ENCODE data around the gene RAI14. TPM values are rescaled to one million over a fixed set of nuclear protein-coding genes. Genes with fewer than 3 reads are reported as not detected.

Gene RAI14
- total RNA-seq, 1 donor from 2014 or later, result 259 TPM

DNA sequence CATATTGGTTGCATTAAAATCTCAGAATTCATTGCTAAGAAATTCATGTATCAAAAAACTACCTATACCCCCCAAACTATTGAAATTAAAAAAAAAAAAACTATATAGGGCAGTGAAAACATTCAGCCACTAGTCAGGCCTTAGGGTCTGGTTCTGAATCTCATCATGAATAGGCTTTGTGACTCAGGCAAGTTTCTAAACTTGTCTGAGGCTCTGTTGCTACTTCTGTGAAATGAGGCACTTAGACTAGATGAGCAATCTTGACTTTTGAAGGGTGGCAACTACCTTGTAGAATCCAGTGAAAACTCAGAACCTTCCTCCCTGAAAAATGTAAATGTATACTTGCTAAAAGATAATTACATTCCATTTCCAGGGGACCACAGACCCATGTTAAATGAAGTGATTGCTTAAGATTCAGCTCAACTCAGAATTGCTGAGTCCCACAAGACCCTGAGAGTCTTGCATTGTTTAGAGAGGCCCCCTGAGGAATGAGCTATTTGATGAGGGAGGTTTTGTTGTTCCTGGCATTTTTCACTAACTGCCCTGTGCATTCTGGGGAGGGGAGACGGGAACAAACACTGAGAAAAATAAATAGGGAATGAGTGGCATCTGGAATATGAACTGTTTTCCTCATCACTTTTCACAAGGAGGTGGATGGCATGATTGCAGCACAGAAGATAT lies 29.5 kb downstream of the RAI14 start:
- TF ChIP-seq, protein P1, sequence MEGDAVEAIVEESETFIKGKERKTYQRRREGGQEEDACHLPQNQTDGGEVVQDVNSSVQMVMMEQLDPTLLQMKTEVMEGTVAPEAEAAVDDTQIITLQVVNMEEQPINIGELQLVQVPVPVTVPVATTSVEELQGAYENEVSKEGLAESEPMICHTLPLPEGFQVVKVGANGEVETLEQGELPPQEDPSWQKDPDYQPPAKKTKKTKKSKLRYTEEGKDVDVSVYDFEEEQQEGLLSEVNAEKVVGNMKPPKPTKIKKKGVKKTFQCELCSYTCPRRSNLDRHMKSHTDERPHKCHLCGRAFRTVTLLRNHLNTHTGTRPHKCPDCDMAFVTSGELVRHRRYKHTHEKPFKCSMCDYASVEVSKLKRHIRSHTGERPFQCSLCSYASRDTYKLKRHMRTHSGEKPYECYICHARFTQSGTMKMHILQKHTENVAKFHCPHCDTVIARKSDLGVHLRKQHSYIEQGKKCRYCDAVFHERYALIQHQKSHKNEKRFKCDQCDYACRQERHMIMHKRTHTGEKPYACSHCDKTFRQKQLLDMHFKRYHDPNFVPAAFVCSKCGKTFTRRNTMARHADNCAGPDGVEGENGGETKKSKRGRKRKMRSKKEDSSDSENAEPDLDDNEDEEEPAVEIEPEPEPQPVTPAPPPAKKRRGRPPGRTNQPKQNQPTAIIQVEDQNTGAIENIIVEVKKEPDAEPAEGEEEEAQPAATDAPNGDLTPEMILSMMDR (IDR thresholded peaks at IDR 0.05; ENCODE audit: partially characterized antibody, unreplicated experiment), result no peak
- H3K4me3 Mint-ChIP-seq (ENCODE audit: unreplicated experiment), result no peak overlapping the region
- no peak overlapping the region for H3K27ac Mint-ChIP-seq (ENCODE audit: unreplicated experiment)
- H3K9me3 Mint-ChIP-seq (ENCODE audit: unreplicated experiment), result peaks cover under 1% of the 10 kb centered on the region
- peaks cover 1% of the 10 kb centered on the region for H3K27me3 Mint-ChIP-seq (ENCODE audit: unreplicated experiment)
- H3K4me1 Mint-ChIP-seq (ENCODE audit: low read depth, unreplicated experiment), result peaks cover 26% of the 10 kb centered on the region
- peaks cover 9% of the 10 kb centered on the region for H3K36me3 Mint-ChIP-seq (ENCODE audit: unreplicated experiment)
- DNase-seq, result no peak

DNA sequence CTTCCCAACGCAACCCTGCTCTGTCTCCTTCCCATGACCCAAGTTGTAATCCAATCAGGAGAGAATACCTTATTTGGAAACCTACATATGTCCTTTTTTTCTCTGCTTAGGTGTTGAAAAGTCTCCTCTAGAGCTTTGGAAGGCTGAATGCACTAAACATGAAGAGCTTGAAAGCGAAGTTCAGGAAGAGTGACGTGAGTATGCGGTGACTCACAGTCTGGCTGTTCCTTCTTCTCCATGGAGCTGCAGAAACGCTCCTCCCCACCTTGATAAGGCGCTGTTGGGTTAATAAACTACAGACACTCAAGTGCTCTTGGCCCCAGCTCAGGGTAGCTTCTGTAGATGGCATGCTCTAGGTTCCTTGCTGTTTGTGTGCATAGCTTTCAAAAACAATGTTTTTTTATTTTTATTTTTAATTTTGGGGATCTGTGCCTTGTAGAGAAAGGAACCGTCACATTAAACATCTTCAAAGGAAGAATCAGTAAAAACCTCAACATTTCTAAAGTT lies 30.7 kb downstream of the RAI14 start:
- H3K4me1 Mint-ChIP-seq (ENCODE audit: low read depth, unreplicated experiment), result peaks cover 29% of the 10 kb centered on the region
- no peak for DNase-seq
- H3K4me3 Mint-ChIP-seq (ENCODE audit: unreplicated experiment), result no peak overlapping the region
- H3K27me3 Mint-ChIP-seq (ENCODE audit: unreplicated experiment), result peaks cover 5% of the 10 kb centered on the region
- no peak overlapping the region for H3K27ac Mint-ChIP-seq (ENCODE audit: unreplicated experiment)
- H3K9me3 Mint-ChIP-seq (ENCODE audit: unreplicated experiment), result peaks cover 4% of the 10 kb centered on the region
- H3K36me3 Mint-ChIP-seq (ENCODE audit: unreplicated experiment), result peaks cover 9% of the 10 kb centered on the region
- TF ChIP-seq, protein P1 (IDR thresholded peaks at IDR 0.05; ENCODE audit: partially characterized antibody, unreplicated experiment), result no peak

DNA sequence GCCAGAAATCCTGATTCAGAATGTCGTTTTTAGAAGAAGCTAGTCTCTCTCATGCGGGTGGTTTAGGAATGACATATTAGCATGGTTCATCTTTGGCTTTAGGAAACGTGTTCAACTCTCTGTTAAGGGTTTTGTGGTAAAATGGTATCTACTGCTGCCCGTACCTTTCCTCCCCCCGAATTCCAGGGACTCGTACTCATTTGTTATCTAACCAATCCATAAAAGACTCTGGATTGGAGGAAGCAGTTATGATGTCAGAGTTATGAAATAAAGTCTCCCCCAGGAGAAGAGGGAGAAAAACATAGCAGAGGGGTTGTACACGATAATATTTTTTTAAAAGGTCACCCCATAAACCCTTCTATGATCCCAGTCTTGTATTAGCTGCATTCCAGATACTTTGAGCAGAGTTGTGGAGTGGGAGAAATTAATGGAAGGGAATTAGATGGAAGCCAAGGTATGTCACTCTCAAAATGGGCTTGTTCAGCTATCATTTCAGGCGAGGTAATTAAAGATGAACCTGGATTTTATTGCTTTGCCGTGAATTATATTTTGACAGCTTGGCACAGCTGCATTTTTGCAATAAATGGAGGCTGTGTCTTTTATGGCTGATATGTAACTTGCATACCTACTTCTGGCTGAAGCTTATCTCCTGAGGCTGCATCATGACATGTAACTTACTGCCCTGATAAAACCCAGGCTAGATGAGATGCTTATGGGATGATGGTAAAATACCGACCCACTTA lies 31.3 kb downstream of the RAI14 start:
- TF ChIP-seq, protein P1 (IDR thresholded peaks at IDR 0.05; ENCODE audit: partially characterized antibody, unreplicated experiment), result no peak
- peaks cover 29% of the 10 kb centered on the region for H3K4me1 Mint-ChIP-seq (ENCODE audit: low read depth, unreplicated experiment)
- no peak overlapping the region for H3K27ac Mint-ChIP-seq (ENCODE audit: unreplicated experiment)
- H3K27me3 Mint-ChIP-seq (ENCODE audit: unreplicated experiment), result peaks cover 5% of the 10 kb centered on the region
- no peak for DNase-seq
- peaks cover 9% of the 10 kb centered on the region for H3K36me3 Mint-ChIP-seq (ENCODE audit: unreplicated experiment)
- peaks cover 4% of the 10 kb centered on the region for H3K9me3 Mint-ChIP-seq (ENCODE audit: unreplicated experiment)
- H3K4me3 Mint-ChIP-seq (ENCODE audit: unreplicated experiment), result no peak overlapping the region

DNA sequence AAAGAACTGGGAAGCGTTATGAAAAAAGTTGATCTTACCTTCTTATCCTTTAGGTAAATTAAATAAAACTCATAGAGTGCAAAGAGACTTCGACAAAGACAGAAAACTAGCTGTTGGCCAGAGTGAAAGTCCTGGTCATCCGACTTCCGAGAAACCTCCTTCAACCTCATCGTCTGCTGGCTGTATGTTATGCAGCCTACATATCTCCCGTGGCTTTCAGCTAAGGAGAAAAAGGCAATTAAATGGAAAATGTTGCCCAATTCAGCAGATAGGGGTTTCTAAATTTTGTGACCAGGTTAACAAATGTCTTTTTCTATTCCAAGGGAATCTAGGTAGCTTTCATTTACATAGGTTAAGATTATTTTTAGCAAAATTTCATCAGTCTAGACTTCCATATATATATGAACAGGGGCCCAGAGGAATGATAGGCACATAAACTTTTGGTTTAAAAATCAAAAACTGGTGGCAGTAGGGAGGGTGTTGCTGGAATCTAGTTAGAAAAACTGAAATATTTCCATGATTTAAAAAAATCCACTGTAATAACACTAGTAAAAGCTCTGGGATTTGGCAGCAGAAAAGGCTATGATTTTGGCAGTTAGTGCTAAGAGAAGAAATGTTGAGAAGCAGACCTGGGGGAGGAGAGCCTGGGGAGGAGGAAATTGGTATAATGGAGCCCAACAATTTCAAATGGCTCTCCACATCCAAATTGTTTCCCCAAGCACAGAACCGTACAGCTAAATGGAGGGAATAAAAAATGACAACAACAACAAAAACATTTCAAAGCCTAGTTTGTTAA lies 32.1 kb downstream of the RAI14 start:
- TF ChIP-seq, protein P1 (IDR thresholded peaks at IDR 0.05; ENCODE audit: partially characterized antibody, unreplicated experiment), result no peak
- H3K36me3 Mint-ChIP-seq (ENCODE audit: unreplicated experiment), result peaks cover 9% of the 10 kb centered on the region
- no peak overlapping the region for H3K4me3 Mint-ChIP-seq (ENCODE audit: unreplicated experiment)
- H3K9me3 Mint-ChIP-seq (ENCODE audit: unreplicated experiment), result peaks cover 6% of the 10 kb centered on the region
- H3K27ac Mint-ChIP-seq (ENCODE audit: unreplicated experiment), result no peak overlapping the region
- peaks cover 5% of the 10 kb centered on the region for H3K27me3 Mint-ChIP-seq (ENCODE audit: unreplicated experiment)
- no peak for DNase-seq
- H3K4me1 Mint-ChIP-seq (ENCODE audit: low read depth, unreplicated experiment), result peaks cover 29% of the 10 kb centered on the region

Measured in glutamatergic neuron (in vitro differentiated cells).